ENCODE results near the gene PRTN3.
"Not testable (repeated sequence)": the region's sequence is repeated elsewhere in the genome, so short reads cannot be mapped to it uniquely, and the experiment has no call there.

Gene PRTN3

GRCh38 chr19:888581-889385 is 48.0 kb downstream of the PRTN3 start:
- DNase-seq (ENCODE audit: low spot score) (no peak), ATAC-seq (ENCODE audit: low read depth) (no peak)
- H3K27me3 ChIP-seq (ENCODE audit: insufficient read depth, poor library complexity, severe bottlenecking): no peaks in the 10 kb centered on the region
- no peak overlapping the region for H3K27ac ChIP-seq (ENCODE audit: poor library complexity, severe bottlenecking)
- H3K4me1 ChIP-seq (ENCODE audit: insufficient read depth, poor library complexity, severe bottlenecking): no peaks in the 10 kb centered on the region
- H3K4me3 ChIP-seq (ENCODE audit: severe bottlenecking): no peak overlapping the region
- no peaks in the 10 kb centered on the region for H3K9me3 ChIP-seq (ENCODE audit: severe bottlenecking)
- no peak for TF ChIP-seq CTCF (IDR thresholded peaks at IDR 0.05; ENCODE audit: poor library complexity, severe bottlenecking)
- peaks cover 29% of the 10 kb centered on the region for H3K36me3 ChIP-seq (ENCODE audit: low read depth)

GRCh38 chr19:889662-890295 is 49.0 kb downstream of the PRTN3 start:
- H3K27ac ChIP-seq (ENCODE audit: poor library complexity, severe bottlenecking): no peak overlapping the region
- H3K4me3 ChIP-seq (ENCODE audit: severe bottlenecking): no peak overlapping the region
- peaks cover 20% of the 10 kb centered on the region for H3K36me3 ChIP-seq (ENCODE audit: low read depth)
- DNase-seq (ENCODE audit: low spot score): no peak
- ATAC-seq (ENCODE audit: low read depth): no peak
- no peaks in the 10 kb centered on the region for H3K9me3 ChIP-seq (ENCODE audit: severe bottlenecking)
- no peak for TF ChIP-seq CTCF (IDR thresholded peaks at IDR 0.05; ENCODE audit: poor library complexity, severe bottlenecking)
- no peaks in the 10 kb centered on the region for H3K4me1 ChIP-seq (ENCODE audit: insufficient read depth, poor library complexity, severe bottlenecking)
- H3K27me3 ChIP-seq (ENCODE audit: insufficient read depth, poor library complexity, severe bottlenecking): no peaks in the 10 kb centered on the region

GRCh38 chr19:890831-891230 is 50.0 kb downstream of the PRTN3 start:
- Histone ChIP-seq H3K4me3 (ENCODE audit: severe bottlenecking) (no peak overlapping the region), H3K27ac (ENCODE audit: poor library complexity, severe bottlenecking) (no peak overlapping the region), H3K9me3 (ENCODE audit: severe bottlenecking) (no peaks in the 10 kb centered on the region), H3K27me3 (ENCODE audit: insufficient read depth, poor library complexity, severe bottlenecking) (no peaks in the 10 kb centered on the region), H3K36me3 (ENCODE audit: low read depth) (peaks cover 17% of the 10 kb centered on the region), H3K4me1 (ENCODE audit: insufficient read depth, poor library complexity, severe bottlenecking) (no peaks in the 10 kb centered on the region)
- DNase-seq (ENCODE audit: low spot score) (no peak), ATAC-seq (ENCODE audit: low read depth) (no peak)
- TF ChIP-seq CTCF (IDR thresholded peaks at IDR 0.05; ENCODE audit: poor library complexity, severe bottlenecking): no peak

GRCh38 chr19:891421-892200 is 50.8 kb downstream of the PRTN3 start:
- H3K27ac ChIP-seq (ENCODE audit: poor library complexity, severe bottlenecking): peak overlapping the region; percentile 74
- not testable (repeated sequence) for H3K9me3 ChIP-seq (ENCODE audit: severe bottlenecking); ATAC-seq (ENCODE audit: low read depth); H3K27me3 ChIP-seq (ENCODE audit: insufficient read depth, poor library complexity, severe bottlenecking); H3K4me1 ChIP-seq (ENCODE audit: insufficient read depth, poor library complexity, severe bottlenecking)
- peak overlapping the region; percentile 66 for H3K4me3 ChIP-seq (ENCODE audit: severe bottlenecking)
- peak; percentile 55 for DNase-seq (ENCODE audit: low spot score)
- peaks cover 17% of the 10 kb centered on the region for H3K36me3 ChIP-seq (ENCODE audit: low read depth)

GRCh38 chr19:892243-892893 is 51.6 kb downstream of the PRTN3 start:
- H3K9me3 ChIP-seq (ENCODE audit: severe bottlenecking): no peaks in the 10 kb centered on the region
- H3K4me3 ChIP-seq (ENCODE audit: severe bottlenecking): peak overlapping the region; percentile 66
- H3K36me3 ChIP-seq (ENCODE audit: low read depth): peaks cover 13% of the 10 kb centered on the region
- no peaks in the 10 kb centered on the region for H3K4me1 ChIP-seq (ENCODE audit: insufficient read depth, poor library complexity, severe bottlenecking)
- no peak for TF ChIP-seq CTCF (IDR thresholded peaks at IDR 0.05; ENCODE audit: poor library complexity, severe bottlenecking)
- ATAC-seq (ENCODE audit: low read depth): no peak
- no peaks in the 10 kb centered on the region for H3K27me3 ChIP-seq (ENCODE audit: insufficient read depth, poor library complexity, severe bottlenecking)
- peak; percentile 59 for DNase-seq (ENCODE audit: low spot score)
- peak overlapping the region; percentile 74 for H3K27ac ChIP-seq (ENCODE audit: poor library complexity, severe bottlenecking)

All from RWPE2 (cell line).